ENCODE data around the gene TCFL5. TPM values are rescaled to one million over a fixed set of nuclear protein-coding genes. Genes with fewer than 3 reads are reported as not detected.
"Not testable (repeated sequence)": the region's sequence is repeated elsewhere in the genome, so short reads cannot be mapped to it uniquely, and the experiment has no call there.

Gene TCFL5
- total RNA-seq, 1 experiment from 2014 or later = 25.7 TPM

DNA sequence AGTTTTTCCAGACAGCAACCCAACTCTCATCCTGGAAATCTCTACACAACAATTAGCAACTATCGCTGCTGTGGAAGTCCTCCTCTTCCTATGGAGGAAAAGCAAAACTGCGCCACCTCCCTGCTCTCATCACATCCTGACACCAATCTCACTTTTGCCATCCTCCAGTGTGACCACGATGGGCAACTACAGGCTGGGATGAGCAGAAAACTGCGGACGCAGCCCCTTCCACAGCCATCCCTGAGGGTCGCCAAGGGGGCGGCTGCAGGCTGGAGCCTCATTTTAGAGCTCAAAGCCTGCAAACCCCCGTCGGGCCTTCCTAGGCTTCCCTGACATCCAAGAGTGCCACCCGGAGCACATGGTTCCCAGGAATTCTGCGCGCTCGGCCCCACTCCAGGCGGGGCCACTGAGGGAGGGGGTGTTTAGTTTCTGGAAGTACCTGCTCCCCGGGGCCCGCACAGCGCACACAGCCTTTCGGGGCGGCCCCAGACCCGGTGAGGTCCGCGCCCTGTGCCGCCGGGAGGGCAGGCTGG is 1.2 kb downstream of the TCFL5 start:
- Histone ChIP-seq H3K27me3 (ENCODE audit: control insufficient read depth, insufficient read depth, low read length) (no peaks in the 10 kb centered on the region), H3K4me3 (ENCODE audit: insufficient read depth, low read depth, low read length) (peak overlapping the region; percentile 43), H3K36me3 (replicated peaks; ENCODE audit: control insufficient read depth, insufficient read depth, low read length) (peaks cover 8% of the 10 kb centered on the region)
- peak; percentile 64 for DNase-seq

- no peak overlapping the region for H3K4me3 ChIP-seq (ENCODE audit: insufficient read depth, low read depth, low read length)
- no peaks in the 10 kb centered on the region for H3K27me3 ChIP-seq (ENCODE audit: control insufficient read depth, insufficient read depth, low read length)
- no peak for DNase-seq
- peaks cover 8% of the 10 kb centered on the region for H3K36me3 ChIP-seq (replicated peaks; ENCODE audit: control insufficient read depth, insufficient read depth, low read length)
Measured at GRCh38 chr20:62859721-62860120, 1.9 kb downstream of the TCFL5 start.

DNA sequence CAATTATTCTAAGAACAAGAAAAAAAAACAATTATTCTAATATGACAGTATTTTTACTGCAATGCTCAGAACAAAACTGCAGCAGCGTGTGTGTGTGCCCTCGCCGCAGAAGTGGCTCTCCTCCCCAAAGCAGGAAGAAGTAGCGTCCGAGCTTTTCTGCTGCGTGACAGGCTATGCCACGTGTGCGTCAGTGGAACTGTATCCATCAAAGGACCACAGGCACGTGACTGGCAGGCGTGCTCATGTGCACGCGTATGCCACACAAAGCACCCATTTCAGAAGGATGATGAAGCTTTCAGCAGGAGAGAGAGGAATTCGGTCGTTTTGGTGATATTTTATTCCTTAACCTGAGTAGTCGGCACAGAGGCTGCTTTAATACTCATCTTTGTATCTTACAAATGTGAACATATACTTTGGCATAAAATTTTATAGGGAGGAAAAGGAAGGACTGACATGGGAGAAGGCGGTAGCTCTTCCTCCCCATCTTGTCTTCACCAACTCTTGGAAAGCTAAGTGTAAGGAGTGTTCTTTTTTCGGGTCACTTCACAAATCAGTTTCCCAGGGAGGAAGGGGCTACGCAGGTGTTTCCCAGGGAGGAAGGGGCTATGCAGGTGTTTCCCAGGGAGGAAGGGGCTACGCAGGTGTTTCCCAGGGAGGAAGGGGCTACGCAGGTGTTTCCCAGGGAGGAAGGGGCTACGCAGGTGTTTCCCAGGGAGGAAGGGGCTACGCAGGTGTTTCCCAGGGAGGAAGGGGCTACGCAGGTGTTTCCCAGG is 3.4 kb downstream of the TCFL5 start:
- DNase-seq = no peak
- Histone ChIP-seq H3K36me3 (replicated peaks; ENCODE audit: control insufficient read depth, insufficient read depth, low read length) (peaks cover 12% of the 10 kb centered on the region), H3K4me3 (ENCODE audit: insufficient read depth, low read depth, low read length) (no peak overlapping the region), H3K27me3 (ENCODE audit: control insufficient read depth, insufficient read depth, low read length) (no peaks in the 10 kb centered on the region)

DNA sequence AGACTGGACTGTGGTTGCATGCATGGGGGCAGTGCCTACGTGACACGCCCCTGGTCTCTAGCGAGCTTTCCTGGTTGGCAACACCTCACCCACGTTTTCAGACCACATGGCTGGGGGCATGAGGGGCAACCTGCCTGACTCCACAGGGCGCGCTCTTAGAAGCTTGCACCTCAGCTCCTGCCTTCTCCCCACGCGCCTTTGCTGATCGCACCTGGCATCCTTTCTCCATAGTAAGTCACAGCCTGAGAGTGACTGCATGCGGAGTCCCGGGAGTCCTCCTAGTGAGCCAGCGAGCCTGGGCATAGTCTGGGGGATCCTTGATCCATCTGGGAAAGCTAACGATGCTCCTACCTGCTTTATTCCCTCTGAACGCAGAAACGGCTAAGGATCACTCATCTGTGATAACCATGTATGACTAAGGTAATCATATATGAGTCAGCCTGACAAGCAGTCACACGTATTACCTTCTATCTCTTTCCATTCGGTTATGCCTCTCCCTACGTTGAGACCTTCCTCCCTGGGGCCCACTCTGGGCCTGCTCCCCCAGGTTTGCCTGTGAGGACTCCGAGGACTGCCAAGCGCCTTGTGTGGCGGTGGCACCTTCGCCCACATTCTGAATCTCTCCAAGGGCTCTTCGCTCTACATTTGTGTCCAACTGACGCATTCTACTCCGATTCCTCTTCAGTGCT is 4.5 kb downstream of the TCFL5 start:
- no peak for DNase-seq
- Histone ChIP-seq H3K27me3 (ENCODE audit: control insufficient read depth, insufficient read depth, low read length) (no peaks in the 10 kb centered on the region), H3K36me3 (replicated peaks; ENCODE audit: control insufficient read depth, insufficient read depth, low read length) (peaks cover 12% of the 10 kb centered on the region), H3K4me3 (ENCODE audit: insufficient read depth, low read depth, low read length) (no peak overlapping the region)

DNA sequence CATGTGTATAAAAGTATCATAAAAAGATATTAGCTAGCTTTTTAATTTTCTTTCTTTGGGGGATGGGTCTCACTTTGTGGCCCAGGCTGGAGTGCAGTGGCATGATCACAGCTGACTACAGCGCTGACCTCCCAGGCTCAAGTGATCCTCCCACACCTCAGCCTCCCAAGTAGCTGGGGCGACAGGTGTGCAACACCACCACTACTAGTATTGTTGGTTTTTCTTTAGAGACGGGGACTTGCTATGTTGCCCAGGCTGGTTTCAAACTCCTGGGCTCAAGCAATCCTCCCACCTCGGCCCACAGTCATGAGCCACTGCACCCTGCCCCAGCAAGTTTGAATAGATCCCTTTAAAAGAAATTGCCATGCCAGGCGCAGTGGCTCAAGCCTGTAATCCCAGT is 6.5 kb downstream of the TCFL5 start:
- Histone ChIP-seq H3K27me3 (ENCODE audit: control insufficient read depth, insufficient read depth, low read length) (no peaks in the 10 kb centered on the region), H3K36me3 (replicated peaks; ENCODE audit: control insufficient read depth, insufficient read depth, low read length) (peaks cover 17% of the 10 kb centered on the region), H3K4me3 (ENCODE audit: insufficient read depth, low read depth, low read length) (no peak overlapping the region)
- DNase-seq = no peak

DNA sequence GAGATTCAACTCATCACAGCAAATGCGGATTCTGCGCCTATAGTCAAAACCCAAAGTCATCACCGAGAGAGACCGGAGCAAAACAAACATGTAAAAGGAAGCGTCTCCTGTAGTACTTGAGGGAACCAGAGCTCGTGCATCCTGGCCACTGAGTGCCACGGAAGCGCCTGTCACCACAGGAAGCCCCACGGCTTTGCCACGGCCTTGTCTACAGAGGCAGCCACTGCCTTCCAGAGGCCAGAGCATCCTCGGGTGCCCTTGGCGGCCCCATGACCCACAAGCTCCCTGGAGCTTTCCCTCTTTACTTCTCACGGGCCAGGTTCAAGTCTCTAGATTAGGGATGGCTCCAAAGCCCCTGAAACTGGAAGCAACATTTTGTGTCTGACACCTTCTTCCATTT is 7.5 kb downstream of the TCFL5 start:
- Histone ChIP-seq H3K36me3 (replicated peaks; ENCODE audit: control insufficient read depth, insufficient read depth, low read length) (peaks cover 17% of the 10 kb centered on the region), H3K27me3 (ENCODE audit: control insufficient read depth, insufficient read depth, low read length) (no peaks in the 10 kb centered on the region), H3K4me3 (ENCODE audit: insufficient read depth, low read depth, low read length) (no peak overlapping the region)
- DNase-seq = no peak

GRCh38 chr20:62853304-62853703 is 8.3 kb downstream of the TCFL5 start:
- not testable (repeated sequence) for H3K4me3 ChIP-seq (ENCODE audit: insufficient read depth, low read depth, low read length); H3K27me3 ChIP-seq (ENCODE audit: control insufficient read depth, insufficient read depth, low read length); DNase-seq
- H3K36me3 ChIP-seq (replicated peaks; ENCODE audit: control insufficient read depth, insufficient read depth, low read length) = peaks cover 17% of the 10 kb centered on the region

GRCh38 chr20:62852841-62853240 is 8.8 kb downstream of the TCFL5 start:
- Histone ChIP-seq H3K36me3 (replicated peaks; ENCODE audit: control insufficient read depth, insufficient read depth, low read length) (peaks cover 17% of the 10 kb centered on the region), H3K27me3 (ENCODE audit: control insufficient read depth, insufficient read depth, low read length) (no peaks in the 10 kb centered on the region), H3K4me3 (ENCODE audit: insufficient read depth, low read depth, low read length) (no peak overlapping the region)
- no peak for DNase-seq

DNA sequence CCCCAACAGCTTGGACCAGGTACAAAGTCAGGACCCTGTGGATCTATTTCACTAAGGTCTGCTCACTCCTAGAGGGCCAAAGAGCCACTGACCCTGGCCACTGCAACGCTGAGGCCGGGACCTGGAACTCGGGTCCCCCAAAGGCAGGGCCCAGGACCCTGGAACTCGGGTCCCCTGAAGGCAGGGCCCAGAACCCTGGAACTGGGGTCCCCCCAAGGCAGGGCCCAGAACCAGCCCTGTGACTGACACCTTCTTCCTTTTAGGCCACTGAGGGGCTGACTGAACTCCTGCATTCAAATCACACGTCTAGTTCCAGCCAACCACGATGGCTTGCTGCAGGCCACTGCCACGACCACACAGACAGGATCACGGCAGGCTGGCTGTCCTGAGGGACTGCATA is 9.4 kb downstream of the TCFL5 start:
- Histone ChIP-seq H3K27me3 (ENCODE audit: control insufficient read depth, insufficient read depth, low read length) (no peaks in the 10 kb centered on the region), H3K4me3 (ENCODE audit: insufficient read depth, low read depth, low read length) (no peak overlapping the region), H3K36me3 (replicated peaks; ENCODE audit: control insufficient read depth, insufficient read depth, low read length) (peaks cover 15% of the 10 kb centered on the region)
- no peak for DNase-seq

GRCh38 chr20:62850333-62850974 is 11.2 kb downstream of the TCFL5 start:
- DNase-seq = peak; percentile 76
- Histone ChIP-seq H3K4me3 (ENCODE audit: insufficient read depth, low read depth, low read length) (no peak overlapping the region), H3K36me3 (replicated peaks; ENCODE audit: control insufficient read depth, insufficient read depth, low read length) (peaks cover 13% of the 10 kb centered on the region), H3K27me3 (ENCODE audit: control insufficient read depth, insufficient read depth, low read length) (no peaks in the 10 kb centered on the region)

- H3K36me3 ChIP-seq (replicated peaks; ENCODE audit: control insufficient read depth, insufficient read depth, low read length) = peaks cover 11% of the 10 kb centered on the region
- no peaks in the 10 kb centered on the region for H3K27me3 ChIP-seq (ENCODE audit: control insufficient read depth, insufficient read depth, low read length)
- no peak overlapping the region for H3K4me3 ChIP-seq (ENCODE audit: insufficient read depth, low read depth, low read length)
- DNase-seq = no peak
Measured at GRCh38 chr20:62849431-62849830, 12.2 kb downstream of the TCFL5 start.

- not testable (repeated sequence) for H3K36me3 ChIP-seq (replicated peaks; ENCODE audit: control insufficient read depth, insufficient read depth, low read length); H3K27me3 ChIP-seq (ENCODE audit: control insufficient read depth, insufficient read depth, low read length); H3K4me3 ChIP-seq (ENCODE audit: insufficient read depth, low read depth, low read length); DNase-seq
Measured at GRCh38 chr20:62848917-62849316, 12.7 kb downstream of the TCFL5 start.

- no peaks in the 10 kb centered on the region for H3K27me3 ChIP-seq (ENCODE audit: control insufficient read depth, insufficient read depth, low read length)
- H3K36me3 ChIP-seq (replicated peaks; ENCODE audit: control insufficient read depth, insufficient read depth, low read length) = peaks cover 4% of the 10 kb centered on the region
- peak; percentile 23 for DNase-seq
- no peak overlapping the region for H3K4me3 ChIP-seq (ENCODE audit: insufficient read depth, low read depth, low read length)
Measured at GRCh38 chr20:62846166-62846890, 15.3 kb downstream of the TCFL5 start.

DNA sequence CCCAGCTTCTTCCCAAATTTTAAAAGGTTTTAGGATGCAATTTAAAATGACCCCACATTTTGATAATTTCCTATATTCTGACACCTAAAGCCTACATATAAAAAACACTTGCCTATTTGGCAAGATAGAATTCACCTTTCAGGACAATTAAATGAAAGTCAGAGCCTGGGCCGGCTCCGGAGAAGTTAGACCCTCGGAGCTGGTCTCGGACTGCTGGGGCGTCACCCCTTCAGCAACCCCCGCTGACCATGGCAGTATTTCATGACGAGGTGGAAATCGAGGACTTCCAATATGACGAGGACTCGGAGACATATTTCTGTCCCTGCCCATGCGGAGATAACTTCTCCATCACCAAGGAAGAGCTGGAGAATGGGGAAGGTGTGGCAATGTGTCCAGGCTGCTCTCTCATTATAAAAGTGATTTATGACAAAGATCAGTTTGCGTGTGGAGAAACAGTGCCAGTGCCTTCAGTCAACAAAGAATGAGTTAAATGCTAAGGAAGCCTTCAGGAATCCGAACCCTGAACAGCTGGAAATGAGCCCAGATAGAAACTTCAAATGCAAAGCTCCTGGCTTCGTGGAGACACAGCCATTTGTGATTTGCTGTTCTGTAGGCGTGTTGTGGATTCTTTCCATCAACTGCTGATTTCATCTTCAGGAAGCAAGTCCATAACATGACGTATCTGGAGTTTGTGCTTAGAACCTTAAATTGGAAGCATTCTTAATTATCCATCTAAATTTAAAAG is 16.0 kb downstream of the TCFL5 start:
- no peak overlapping the region for H3K4me3 ChIP-seq (ENCODE audit: insufficient read depth, low read depth, low read length)
- H3K27me3 ChIP-seq (ENCODE audit: control insufficient read depth, insufficient read depth, low read length) = no peaks in the 10 kb centered on the region
- H3K36me3 ChIP-seq (replicated peaks; ENCODE audit: control insufficient read depth, insufficient read depth, low read length) = peaks cover 4% of the 10 kb centered on the region
- no peak for DNase-seq
